GM06990 (cell line): ENCODE results near the gene TPSB2.
"Not testable (repeated sequence)": the region's sequence is repeated elsewhere in the genome, so short reads cannot be mapped to it uniquely, and the experiment has no call there.

Source experiments
- DNase-seq: peaks from one replicate; pipeline ENCODE4 v3.0.0-alpha.2; 2011; ENCODE audit not compliant: insufficient read length; ENCODE audit errors: extremely low read depth
- H3K27me3 ChIP-seq: replicated peaks from 2 replicates; pipeline ENCODE4 v1.6.0; 2011; ENCODE audit warnings: low read length; ENCODE audit not compliant: control insufficient read depth, insufficient read depth
- H3K36me3 ChIP-seq: 2 replicates; pipeline ENCODE4 v1.5.1; 2011; ENCODE audit warnings: low read length; ENCODE audit not compliant: control insufficient read depth, insufficient read depth
- H3K4me3 ChIP-seq: replicated peaks from 2 replicates; pipeline ENCODE4 v1.5.1; 2011; ENCODE audit warnings: low read depth, mild to moderate bottlenecking, control low read depth, low read length
- TF ChIP-seq, protein P1 (sequence below): IDR thresholded peaks from 2 replicates; pipeline ENCODE4 v1.5.1; 2011; ENCODE audit warnings: low read length, control low read depth, mild to moderate bottlenecking, inconsistent platforms; ENCODE audit not compliant: insufficient read depth, poor library complexity, severe bottlenecking

Gene TPSB2

GRCh38 chr16:1200014-1200627, 29.9 kb downstream of the TPSB2 start:
- TF ChIP-seq, protein P1, sequence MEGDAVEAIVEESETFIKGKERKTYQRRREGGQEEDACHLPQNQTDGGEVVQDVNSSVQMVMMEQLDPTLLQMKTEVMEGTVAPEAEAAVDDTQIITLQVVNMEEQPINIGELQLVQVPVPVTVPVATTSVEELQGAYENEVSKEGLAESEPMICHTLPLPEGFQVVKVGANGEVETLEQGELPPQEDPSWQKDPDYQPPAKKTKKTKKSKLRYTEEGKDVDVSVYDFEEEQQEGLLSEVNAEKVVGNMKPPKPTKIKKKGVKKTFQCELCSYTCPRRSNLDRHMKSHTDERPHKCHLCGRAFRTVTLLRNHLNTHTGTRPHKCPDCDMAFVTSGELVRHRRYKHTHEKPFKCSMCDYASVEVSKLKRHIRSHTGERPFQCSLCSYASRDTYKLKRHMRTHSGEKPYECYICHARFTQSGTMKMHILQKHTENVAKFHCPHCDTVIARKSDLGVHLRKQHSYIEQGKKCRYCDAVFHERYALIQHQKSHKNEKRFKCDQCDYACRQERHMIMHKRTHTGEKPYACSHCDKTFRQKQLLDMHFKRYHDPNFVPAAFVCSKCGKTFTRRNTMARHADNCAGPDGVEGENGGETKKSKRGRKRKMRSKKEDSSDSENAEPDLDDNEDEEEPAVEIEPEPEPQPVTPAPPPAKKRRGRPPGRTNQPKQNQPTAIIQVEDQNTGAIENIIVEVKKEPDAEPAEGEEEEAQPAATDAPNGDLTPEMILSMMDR: no peak
- Histone ChIP-seq H3K4me3 (no peak overlapping the region), H3K36me3 (no peaks in the 10 kb centered on the region), H3K27me3 (no peaks in the 10 kb centered on the region)
- DNase-seq: no peak

DNA sequence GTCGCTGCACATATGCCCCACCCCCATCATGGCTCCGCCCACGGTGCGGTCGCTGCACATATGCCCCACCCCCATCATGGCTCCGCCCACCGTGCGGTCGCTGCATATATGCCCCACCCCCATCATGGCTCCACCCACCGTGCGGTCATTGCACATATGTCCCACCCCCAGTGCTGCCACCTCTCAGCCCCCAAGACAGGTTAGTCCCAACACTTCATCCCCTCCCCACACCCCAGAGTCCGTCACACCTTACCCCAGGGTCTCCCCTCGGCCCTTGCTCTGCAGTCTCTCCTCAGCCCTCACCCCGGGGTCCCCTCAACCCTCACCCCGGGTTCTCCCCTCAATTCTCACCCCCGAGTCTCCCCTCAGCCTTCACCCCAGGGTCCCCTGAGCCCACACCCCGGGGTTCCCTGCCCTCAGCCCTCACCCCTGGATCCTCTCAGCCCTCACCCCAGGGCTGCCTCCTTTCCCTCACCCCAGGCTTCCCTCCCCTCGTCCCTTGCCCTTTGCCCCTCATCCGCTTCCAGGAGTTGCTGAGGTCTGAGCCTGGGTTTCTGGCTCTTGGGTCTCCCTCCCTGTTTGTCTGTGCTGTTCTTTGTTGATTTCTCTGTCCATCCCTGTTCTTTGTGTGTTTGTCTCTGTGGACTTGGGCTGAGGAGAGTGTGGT, 30.5 kb downstream of the TPSB2 start:
- no peak for DNase-seq
- TF ChIP-seq, protein P1: no peak
- H3K27me3 ChIP-seq: no peaks in the 10 kb centered on the region
- H3K4me3 ChIP-seq: no peak overlapping the region
- H3K36me3 ChIP-seq: no peaks in the 10 kb centered on the region

DNA sequence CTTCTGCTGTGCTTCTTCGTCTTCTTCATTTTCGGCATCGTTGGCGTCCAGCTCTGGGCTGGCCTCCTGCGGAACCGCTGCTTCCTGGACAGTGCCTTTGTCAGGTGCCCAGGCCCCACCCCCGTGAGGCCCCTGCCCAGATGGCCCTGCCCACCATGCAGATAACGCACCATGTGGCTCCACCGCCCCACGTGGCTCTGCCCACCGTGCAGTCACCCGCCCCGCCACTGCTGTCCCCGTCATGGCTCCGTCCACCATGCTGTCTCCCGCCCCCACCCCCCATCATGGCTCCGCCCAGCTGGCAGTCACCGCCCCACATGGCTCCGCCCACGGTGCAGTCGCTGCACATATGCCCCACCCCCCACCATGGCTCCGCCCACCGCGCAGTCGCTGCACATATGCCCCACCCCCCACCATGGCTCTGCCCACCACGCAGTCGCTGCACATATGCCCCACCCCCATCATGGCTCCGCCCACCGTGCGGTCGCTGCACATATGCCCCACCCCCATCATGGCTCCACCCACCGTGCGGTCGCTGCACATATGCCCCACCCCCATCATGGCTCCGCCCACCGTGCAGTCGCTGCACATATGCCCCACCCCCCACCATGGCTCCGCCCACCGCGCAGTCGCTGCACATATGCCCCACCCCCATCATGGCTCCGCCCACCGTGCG, 31.2 kb downstream of the TPSB2 start:
- DNase-seq, H3K4me3 ChIP-seq, H3K27me3 ChIP-seq: not testable (repeated sequence)

GRCh38 chr16:1198194-1198593, 31.8 kb downstream of the TPSB2 start:
- Histone ChIP-seq H3K36me3 (no peaks in the 10 kb centered on the region), H3K27me3 (no peaks in the 10 kb centered on the region; the same call in 1 of the 2 replicates), H3K4me3 (no peak overlapping the region)
- TF ChIP-seq, protein P1: no peak
- no peak for DNase-seq

More for the DNA sequence above, 31.2 kb downstream of the TPSB2 start:
- not testable (repeated sequence) for H3K36me3 ChIP-seq

GRCh38 chr16:1197237-1197866, 32.6 kb downstream of the TPSB2 start:
- no peaks in the 10 kb centered on the region; the same call in 1 of the 2 replicates for H3K27me3 ChIP-seq
- TF ChIP-seq, protein P1: no peak
- no peaks in the 10 kb centered on the region for H3K36me3 ChIP-seq
- no peak for DNase-seq
- no peak overlapping the region for H3K4me3 ChIP-seq

DNA sequence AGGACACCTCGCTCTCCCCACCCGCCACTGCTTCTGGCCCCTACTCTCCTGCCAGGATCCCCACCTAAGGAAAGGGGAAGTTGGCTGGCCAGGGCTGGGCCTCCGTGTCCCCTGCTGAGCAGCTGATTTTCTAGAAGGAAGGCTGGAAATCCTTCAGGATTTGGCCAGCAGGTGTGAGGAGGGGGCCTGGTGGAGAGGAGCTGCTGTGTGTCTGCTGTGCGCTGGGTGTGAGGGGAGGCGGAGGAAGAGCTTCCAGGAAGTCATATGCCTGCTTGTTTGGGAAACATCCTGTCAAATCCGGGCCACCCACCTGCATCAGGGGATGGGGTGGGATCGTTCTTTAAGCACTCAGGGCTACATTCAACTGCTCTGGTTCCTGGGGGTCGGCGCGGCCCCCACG, 33.5 kb downstream of the TPSB2 start:
- no peaks in the 10 kb centered on the region; the same call in 1 of the 2 replicates for H3K27me3 ChIP-seq
- H3K4me3 ChIP-seq: no peak overlapping the region
- no peak for DNase-seq
- TF ChIP-seq, protein P1: no peak
- no peaks in the 10 kb centered on the region for H3K36me3 ChIP-seq
